GM18909 (cell line): Measurements from ENCODE around the gene PIGU.
A peak's percentile ranks its signal among the peaks of the same experiment; 100 is the strongest.
"Not testable (repeated sequence)": the region's sequence is repeated elsewhere in the genome, so short reads cannot be mapped to it uniquely, and the experiment has no call there.

ENCODE experiments used
- ATAC-seq: cut with Tn5 transposase; IDR thresholded peaks from one replicate; pipeline ENCODE4 v1.9.1; 2021; ENCODE audit warnings: mild to moderate bottlenecking; ENCODE audit not compliant: unreplicated experiment, poor library complexity

Gene PIGU

DNA sequence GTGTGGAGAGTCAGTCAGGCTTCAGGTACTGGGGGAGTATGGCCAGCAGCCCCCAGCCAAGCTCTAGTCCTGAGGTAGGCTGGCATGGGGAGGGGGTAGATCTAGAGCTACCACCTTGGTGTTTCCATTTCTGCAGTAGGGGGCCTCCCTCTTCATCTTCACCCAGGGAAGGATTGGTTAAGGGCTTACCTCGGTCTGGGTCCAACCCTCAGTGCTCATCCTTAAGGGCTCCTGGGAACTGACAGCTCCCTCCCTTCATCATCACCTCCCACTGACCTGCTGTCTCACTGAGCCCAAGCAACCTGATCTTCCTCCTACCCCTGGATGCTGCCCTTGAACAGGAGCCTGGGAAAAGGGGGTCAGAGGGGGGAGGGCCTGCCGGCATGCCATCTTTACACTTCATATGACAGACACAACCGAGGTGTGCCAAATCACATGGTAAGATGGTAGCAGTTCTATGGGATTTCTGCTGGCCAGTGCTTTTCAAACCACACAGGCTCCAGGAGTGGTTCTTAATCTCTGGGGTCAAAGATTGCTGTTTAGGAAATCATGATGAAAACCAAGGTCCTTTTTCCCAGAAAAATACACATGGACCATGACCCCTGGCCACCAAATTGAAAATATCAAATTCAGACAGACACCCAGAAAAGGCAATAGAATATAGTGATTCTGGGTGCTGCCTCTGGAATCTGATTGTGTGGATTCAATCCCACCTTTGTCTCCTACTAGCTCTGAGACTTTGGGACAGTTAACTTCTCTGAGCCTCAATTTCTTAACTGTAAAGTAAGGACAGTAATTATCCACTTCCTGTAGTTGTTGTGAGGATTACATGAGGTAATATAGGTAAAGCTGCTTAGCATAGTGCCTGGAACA is 30.3 kb upstream of the PIGU start:
- no peak for ATAC-seq

DNA sequence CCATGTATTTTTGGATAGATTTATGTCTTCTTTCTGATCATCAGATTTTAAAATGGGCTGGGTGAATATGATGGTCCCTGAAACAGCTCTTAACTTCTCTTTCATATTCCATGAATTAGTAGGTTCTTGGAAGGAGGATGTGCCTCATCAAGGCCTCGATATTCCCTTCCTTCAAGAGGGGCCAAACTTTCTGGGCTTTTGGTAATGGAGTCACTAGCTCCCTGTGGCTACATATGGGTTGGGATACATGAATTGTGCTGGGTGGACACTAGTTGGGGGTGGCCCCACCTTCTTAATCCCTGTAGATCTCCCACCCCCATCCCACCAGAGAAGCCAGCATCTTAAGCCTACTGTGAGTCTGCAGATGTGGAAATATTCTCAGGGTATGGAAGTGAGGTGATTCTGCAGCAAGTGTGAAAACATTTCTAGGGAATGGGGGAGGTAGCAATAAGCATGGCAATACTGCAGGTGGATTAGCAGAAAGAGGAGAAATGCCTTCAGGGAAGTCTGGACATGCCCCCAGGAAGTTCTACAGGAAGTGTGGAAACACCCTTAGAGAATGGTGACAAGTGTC is 29.5 kb upstream of the PIGU start:
- ATAC-seq = no peak

DNA sequence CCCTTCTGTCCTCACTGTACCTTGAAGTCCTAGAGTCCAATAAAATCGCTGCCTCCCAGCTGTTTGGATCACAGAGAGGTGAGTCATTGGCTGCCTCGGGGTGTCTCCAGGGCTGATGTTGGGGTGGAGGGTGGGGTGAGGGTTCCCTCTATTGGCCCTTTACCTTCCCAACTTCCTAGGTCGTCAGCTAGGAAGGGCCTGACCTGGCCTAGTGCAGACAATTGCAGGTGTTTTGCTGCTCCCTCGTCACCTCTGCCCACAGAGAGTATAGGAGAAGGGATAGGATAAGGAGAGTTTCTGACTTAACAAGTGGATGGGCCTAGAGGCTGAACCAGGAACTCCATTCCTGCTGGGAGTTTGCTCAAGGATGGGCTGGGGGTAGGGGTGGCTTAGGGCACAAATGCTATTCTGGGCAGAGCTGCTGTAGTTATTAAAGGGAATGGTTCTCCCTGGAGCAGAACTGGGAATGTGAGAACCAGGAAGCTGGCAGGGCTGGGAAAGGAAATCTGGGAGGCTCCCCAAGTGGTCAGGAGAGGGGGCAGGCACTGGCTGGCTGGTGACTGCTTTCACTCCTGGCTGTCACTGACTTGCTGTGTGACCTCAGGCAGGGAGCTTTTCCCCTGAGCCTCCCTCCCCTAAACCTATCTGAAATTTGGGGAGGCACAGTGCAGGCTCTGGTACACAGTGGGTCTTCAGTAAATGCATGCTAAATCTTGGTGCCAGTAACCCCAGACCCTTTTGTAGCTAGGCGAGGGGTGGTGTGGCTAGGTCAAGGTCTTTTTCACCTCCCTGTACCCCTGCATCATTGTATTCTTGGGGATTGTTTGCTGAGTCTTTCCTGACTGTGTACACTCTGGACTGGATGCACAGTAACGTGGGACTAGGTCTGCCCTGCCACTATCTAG is 28.8 kb upstream of the PIGU start:
- no peak for ATAC-seq

DNA sequence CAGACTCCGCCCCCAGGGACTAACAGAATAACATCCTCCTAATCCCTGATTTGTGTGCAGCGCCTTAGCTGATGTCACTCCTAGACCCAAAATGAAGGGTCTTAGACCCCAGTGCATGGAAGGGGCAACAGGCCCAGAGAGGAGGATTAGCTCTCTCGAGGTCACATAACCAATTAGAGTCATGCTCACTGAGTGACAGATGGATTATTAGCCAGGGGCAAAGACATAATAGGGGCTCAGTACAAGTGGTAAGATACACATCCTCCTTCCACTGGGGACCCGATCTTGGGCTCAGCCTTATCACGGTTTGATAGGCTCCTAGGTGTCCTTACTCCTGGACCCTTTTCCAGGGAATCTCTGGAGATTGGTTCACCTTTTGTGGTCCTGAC is 28.1 kb upstream of the PIGU start:
- ATAC-seq = no peak

DNA sequence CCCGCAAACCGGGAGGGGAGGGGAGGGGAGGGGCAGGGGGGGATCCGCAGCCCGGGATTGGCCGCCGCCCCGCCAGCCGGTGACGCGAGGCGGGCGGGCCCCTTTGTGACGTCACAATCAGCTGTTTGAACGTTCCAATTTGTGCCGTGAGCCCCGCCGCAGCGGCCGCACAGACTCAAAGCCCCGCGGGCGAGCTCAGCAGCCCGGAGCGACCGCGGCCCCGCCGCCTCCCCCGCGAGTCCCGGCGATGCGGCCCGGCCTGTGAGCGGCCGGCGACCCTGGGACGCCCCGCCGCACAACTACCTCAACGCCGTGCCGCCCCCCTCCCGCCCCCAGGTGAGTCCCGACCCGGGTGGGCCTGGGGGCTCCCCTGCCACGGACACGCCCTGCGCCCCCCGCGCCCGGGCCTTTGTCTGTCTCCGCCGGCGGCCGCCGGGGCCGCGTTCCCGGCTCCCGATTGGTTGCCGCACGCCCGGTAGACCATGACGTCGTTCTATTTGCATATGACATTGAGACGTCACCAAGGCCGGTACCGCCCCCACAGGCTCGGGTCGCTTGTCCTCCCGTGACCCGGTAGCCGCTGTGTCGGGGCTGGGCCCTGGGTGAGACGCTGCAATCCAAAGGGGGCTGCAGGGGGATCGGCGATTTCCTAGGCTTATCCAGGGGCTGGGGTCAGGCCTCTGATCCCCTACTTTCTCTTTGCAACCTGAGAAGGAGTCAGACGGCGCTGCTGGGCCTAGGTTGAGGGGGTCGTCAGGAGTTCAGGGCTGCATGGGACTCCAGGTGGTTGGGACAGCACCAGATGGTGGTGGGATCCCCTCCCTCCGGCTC is 27.5 kb upstream of the PIGU start, which contains the start of gene TP53INP2:
TSS of gene TP53INP2 (plus strand) at position 168 of the 831 bp plus-strand sequence. CDS start 4,396 bp downstream, outside the sequence.
- peak; percentile 52 for ATAC-seq

DNA sequence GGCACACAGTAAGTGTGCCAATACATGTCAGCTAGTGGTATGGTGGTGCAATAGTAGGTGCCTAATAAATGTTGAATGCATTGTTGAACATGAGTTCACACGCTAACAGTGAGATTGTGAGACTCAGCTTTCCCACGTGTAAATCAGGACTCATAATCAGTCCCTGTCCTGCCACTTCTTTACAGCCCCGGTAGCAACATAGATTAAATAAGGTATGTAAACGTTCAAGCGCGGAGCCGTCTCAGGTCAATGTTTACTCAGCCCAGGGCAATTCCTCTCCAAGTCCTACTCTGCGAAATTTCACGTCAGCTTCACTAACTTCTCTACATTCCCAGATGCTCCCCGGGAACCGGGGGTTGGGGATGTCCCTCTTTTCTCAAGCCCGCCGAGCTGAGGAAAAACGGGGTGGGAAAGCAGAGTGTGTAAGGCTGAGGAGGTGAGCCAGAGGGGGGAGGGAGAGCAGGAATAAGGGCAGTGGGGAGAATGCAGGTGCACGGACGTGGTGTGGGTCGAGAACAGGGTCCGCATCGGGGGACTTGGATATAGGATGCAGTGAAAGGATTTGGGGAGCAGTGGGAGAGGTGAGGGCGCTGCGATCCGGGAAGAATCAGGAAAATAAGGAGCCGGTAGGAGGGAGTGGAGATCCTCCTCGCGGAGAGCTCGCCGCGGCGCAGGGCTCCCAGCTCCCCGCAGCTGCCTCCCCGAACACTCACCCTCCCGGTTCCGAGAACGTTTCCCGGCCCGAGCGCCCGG is 26.7 kb upstream of the PIGU start:
- ATAC-seq = peak; percentile 15

DNA sequence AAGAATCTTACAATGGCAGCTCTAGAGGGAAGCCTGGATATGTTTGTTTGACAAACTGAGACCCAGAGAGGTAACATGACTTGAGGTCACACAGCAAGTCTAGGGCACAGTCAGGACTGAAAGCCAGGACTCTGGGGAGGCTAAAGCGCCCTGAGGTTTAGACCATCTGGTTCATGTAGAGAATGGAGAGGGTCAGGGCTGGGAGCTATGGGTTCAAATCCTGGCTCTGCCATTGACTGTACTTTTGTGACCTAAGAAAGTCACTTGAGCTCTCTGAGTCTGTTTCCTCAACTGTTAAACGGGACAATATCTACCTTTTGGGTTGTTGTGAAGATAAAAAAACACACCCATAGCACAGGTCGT is 26.1 kb upstream of the PIGU start:
- ATAC-seq = no peak

DNA sequence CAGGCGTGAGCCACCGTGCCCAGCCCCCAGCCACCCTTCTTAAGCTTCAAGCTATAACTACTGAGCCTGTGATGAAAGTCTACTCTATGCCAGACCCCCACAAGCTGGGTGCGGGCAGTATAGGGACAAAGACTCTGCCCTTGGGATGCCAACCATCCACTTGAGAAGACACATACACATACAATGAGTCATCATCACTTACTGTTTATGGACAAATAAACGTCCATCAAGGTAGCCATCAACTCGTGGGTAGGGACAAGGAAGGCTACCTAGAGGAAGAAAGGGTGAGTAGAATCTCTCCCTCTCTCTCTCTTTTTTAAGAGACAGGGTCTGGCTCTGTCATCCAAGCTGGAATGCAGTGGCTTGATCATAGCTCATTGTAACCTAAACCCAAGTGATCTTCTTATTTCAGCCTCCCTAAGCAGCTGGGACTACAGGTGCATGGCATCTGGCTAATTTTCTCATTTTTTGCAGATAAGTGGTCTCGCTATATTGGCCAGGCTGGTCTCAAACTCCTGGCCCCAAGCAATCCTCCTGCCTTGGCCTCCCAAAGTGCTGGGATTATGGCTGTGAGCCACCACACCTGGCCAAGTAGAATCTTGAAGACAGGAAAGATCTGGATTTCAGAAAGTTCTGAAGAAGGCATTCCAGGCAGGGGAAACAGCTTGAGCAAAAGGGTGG is 24.7 kb upstream of the PIGU start:
- no peak for ATAC-seq

DNA sequence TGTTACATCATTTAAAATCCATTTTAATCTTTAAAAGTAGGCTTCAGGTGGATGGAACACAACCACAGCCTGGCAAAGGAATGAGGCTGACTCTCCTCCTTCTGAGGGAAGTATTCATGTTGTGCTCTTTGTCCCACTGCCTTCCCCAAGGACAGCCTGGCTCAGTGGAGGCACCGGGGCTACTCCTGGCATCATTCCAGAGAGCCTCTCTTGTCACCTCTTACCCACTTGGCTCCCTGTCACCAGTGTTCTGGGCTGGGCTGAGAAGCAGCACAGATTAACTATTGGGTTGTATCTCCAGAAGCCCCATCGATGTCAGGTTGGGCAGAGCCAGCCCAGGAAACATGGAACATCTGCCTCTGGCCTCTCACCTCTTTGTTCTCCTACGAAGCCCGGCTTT is 16.5 kb upstream of the PIGU start:
- no peak for ATAC-seq

DNA sequence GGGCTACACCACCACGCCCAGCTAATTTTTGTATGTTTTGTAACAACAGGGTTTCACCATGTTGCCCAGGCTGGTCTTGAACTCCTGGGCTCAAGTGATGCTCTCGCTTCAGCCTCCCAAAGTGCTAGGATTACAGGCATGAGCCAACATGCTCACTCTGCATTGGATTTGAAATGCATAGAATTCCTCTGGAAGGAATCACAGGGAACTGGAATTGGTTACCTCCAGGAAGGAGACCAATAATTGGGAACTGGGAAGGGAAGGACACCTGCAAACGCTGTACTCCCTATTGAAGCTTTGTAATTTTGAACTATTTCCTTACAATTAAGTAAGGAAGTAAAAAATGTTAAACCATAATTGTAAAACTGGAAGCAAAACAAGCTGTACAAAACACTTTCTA is 14.9 kb upstream of the PIGU start:
- ATAC-seq = no peak

DNA sequence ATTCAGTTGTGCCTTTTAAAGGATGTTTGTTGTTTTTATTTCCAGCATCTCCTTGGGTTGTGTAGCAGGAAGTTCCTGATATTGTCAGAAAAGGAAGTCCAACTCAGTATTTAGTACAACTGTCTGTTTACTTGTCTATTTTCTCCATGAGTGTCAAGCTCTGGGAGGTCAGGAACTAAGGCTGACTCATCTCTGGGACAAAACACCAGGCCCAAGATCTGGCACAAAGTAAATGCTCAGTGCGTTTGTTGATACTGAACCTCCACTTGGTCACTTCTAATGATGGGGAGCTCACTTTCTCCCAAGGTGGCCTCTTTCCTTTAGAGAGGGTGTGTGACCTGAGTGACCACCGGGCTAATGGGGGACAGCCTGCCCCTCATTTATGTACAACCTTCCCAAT is 12.6 kb upstream of the PIGU start:
- ATAC-seq = no peak

DNA sequence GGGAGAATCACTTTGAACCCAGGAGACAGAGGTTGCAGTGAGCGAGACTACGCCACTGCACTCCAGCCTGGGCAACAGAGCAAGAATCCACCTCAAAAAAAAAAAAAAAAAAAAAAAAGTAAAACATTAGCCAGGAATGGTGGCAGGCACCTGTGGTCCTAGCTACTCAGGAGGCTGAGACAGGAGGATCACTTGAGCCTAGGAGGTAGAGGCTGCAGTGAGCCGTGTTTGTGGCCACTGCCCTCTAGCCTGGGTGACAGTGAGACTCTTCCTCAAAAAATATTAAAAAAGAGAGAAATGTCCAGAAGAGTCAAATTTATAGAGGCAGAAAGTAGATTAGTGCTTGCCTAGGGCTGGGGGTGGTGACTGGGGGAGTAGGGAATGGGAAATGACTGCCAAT is 6.8 kb upstream of the PIGU start:
- ATAC-seq = no peak

DNA sequence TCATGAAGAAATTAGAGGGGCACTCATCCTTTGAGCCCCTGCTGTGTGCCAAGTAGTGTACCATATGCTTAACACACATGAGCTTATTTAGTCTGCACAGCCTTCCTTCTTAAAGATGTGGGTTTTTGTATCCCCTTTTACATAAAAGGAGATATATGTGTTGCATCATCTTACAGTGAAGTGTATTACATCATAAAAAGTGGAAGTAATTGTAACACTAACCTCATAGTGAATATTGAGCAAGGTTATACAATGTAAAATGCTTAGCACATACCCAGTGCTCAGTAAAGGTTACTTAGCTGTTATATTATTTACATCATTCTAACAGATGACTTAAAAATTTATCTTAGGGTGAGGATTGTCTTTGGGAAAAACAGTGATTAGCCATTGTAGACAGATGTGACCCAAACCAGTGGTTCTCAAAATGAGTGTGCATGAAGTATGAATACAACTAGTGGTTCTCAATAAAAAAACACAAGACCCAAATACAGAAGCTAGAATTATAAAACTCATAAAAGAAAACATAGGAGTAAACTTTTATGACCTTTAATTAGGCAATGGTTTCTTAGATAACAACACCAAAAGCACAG is 3.8 kb upstream of the PIGU start:
- no peak for ATAC-seq

DNA sequence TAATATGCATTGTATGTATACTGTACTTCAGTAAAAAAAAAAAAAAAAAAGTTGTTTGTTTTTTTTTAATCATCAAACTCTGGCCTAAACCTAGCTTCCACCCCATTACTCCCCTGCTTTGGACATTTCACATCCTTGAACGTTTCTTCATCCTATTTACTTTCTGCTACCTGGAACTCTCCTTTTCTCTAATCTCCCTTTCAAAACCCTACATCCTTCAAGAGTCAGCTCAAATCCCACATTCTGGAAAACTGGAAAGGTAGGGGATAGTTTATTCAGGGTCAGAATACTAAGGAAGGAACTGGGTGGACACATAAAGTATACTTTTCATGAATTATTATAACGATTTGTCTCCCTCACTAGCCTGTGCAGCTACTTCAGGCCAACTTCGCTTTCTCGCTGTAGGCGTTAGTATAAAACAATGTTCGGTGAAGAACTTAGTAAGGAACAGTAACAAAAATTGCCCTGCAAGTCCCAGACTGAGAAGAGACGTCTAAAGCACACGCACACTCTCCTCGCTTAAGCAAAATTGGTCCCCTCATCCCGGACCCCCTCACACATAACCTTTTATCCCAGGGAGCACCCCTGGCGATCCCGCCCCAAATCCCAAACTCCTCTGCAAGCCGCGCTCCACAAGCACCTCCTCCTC is 775 bp downstream of the PIGU start:
- no peak for ATAC-seq

DNA sequence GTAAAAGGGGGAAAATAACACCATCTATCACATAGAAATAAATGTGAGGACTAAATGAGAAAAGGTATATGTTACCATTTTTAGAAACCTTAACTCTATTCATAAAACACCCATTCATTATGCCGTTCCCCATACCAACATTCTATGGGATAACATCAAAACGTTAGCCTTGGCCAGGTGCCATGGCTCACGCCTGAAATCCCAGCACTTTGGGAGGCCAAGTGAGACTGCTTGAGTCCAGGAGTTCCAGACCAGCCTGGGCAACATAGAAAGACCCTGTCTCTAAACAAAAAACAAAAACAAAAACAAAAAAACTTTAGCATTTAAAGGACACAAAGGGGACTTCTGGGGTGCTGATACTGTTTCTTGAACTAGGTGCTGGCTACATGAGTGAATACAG is 1.3 kb downstream of the PIGU start:
- no peak for ATAC-seq

DNA sequence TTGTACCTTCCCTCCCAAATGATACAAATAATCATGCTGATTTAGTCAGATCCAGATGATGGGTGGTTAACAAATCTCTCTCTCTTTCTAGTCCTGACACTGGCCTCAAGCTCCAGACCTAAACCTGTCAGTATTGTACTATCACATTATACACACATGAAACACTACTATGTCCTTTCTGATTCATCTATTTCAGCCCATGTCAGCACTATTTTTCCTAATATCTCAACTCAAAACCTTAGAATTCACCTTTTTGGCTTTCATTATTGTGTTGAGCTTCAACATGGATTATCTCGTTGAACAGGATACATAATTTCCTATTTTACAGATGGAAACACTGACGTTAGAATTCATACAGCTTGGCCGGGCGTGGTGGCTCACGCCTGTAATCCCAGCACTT is 3.5 kb downstream of the PIGU start:
- no peak for ATAC-seq

DNA sequence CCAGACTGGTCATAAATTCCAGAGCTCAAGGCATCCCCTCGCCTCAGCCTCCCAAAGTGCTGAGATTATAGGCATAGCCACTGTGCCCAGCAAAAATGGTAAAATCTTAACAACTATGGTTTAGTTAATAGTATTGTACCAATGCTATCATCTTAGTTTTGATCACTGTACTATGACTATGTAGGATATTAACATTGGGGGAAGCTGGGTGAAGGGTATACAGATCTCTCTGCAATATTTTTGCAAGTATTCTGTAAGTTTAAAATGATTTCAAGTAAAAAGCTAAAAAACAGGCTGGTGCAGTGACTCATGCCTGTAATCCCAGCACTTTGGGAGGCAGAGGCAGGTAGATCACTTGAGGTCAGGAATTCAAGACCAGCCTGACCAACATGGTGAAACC is 7.8 kb downstream of the PIGU start:
- ATAC-seq = no peak

DNA sequence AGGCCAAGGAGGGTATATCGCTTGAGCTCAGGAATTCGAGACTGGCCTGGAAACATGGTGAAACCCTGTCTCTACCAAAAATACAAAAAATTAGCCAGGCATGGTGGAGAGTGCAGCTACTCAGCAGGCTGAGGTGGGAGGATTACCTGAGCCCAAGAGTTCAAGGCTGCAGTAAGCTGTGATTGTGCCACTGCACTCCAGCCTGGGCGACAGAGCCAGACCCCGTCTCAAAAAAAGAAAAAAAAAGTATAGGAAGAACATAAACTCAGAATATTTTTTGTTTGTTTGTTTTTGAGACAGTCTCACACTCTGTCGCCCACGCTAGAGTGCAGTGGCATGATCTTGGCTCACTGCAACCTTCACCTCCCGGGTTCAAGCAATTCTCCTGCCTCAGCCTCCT is 12.1 kb downstream of the PIGU start:
- not testable (repeated sequence) for ATAC-seq
